Esophagus squamous epithelium (tissue), 5 donors: Measurements from ENCODE around the gene TFPT. TPM values are rescaled to one million over a fixed set of nuclear protein-coding genes. Genes with fewer than 3 reads are reported as not detected.

Source experiments
- DNase-seq: peaks from one replicate; lab custom pipeline; 2025; lab: John Stamatoyannopoulos, UW
- H3K27ac ChIP-seq, 4 donors: fragments of 200-600 bp; sonication (generic); one replicate each; pipeline ENCODE4 v1.5.1; 2016 to 2019; ENCODE audit warnings: mild to moderate bottlenecking in 1 of 4
- H3K27me3 ChIP-seq, 4 donors: fragments of 200-600 bp; sonication (generic); 1 replicate in 3 of 4; 2 replicates in 1 of 4; pipeline versions ENCODE4 v1.5.1 to v1.6.0; 2017 to 2021; ENCODE audit warnings: antibody characterized with exemption in 1 of 4
- H3K36me3 ChIP-seq, 3 donors: fragments of 200-600 bp; sonication (generic); one replicate each; pipeline ENCODE4 v1.5.1; 2016 to 2019
- H3K4me1 ChIP-seq, 3 donors: fragments of 200-600 bp; sonication (generic); one replicate each; pipeline ENCODE4 v1.5.1; 2017 to 2019
- H3K4me3 ChIP-seq, 4 donors: fragments of 200-600 bp; sonication (generic); 1 replicate in 3 of 4; 2 replicates in 1 of 4; pipeline ENCODE4 v1.5.1; 2016 to 2019; ENCODE audit warnings: mild to moderate bottlenecking in 2 of 4, moderate library complexity in 1 of 4
- H3K9me3 ChIP-seq, 3 donors: fragments of 200-600 bp; sonication (generic); one replicate each; pipeline ENCODE4 v1.5.1; 2016 to 2019
- POLR2A ChIP-seq, 4 donors: fragments of 450-650 bp; IDR thresholded peaks; one replicate each; pipeline ENCODE4 v1.6.1; 2017; ENCODE audit warnings: antibody characterized with exemption in 4 of 4, mild to moderate bottlenecking in 4 of 4, moderate library complexity in 3 of 4
- WGBS, 2 donors: methylation state at CpG; one replicate each; pipeline ENCODE4 v1.1.5; 2018; 5-methylcytosine and 5-hydroxymethylcytosine counted together
- intact Hi-C: fragments of 100-400 bp; cut with DNase I; formaldehyde crosslinking; loops from one replicate; pipeline ENCODE4 v1.15.0; 2022
- total RNA-seq, 4 donors: library from RNA; depleted of rRNA; stranded (reverse); fragments of >200 nt; gene quantifications; one replicate each; pipeline ENCODE4 v1.1.0, GENCODE V29; 2016
- TF ChIP-seq, protein P1 (sequence below), 6 experiments: fragments of 450-650 bp in 4 of 6; fragments of 200-600 bp in 2 of 6; sonication (generic) in 2 of 6; IDR thresholded peaks; one replicate each; pipeline ENCODE4 v1.5.1; 2016 to 2019; ENCODE audit warnings: antibody characterized with exemption in 6 of 6, mild to moderate bottlenecking in 4 of 6, moderate library complexity in 4 of 6
- donor health status: DM: yes; HTN: yes; CAD: no.

The TFPT gene
- total RNA-seq, 4 donors from 2014 or later = 6.1 to 9.0 (median 7.4) TPM

DNA sequence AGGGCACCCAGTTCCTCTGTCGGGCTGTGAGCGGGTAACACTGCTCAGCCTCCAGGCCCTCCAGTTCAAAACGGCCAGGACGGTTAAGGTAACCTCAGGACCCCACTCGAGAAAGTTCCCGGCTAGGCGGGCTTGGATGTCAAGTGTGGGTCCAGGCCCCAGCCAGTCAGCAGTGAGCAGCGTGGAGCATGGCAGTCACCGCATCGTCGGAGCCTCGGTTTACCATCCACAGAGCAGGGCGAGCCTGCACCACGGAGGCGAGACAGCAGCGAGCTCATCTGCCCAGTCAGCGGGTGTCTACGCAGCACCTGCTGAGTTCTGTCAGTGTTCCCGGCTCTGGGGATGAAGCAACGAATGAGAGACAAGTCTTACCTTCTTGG, 14.2 kb upstream of the TFPT start:
- Histone ChIP-seq H3K27ac (no peak overlapping the region), H3K9me3 (no peaks in the 10 kb centered on the region), H3K27me3 (no peaks in the 10 kb centered on the region), H3K4me3 (no peak overlapping the region), H3K4me1 (peaks cover 0 to 5% (median 0%) of the 10 kb centered on the region in 3 donors), H3K36me3 (peaks cover 33 to 86% (median 49%) of the 10 kb centered on the region in 3 donors)
- 96% methylated on average over 19 of the region's 20 CpGs; no CpG with 5 or more reads in 1 of the 2 donors for WGBS, 2 donors
- TF ChIP-seq, protein P1, sequence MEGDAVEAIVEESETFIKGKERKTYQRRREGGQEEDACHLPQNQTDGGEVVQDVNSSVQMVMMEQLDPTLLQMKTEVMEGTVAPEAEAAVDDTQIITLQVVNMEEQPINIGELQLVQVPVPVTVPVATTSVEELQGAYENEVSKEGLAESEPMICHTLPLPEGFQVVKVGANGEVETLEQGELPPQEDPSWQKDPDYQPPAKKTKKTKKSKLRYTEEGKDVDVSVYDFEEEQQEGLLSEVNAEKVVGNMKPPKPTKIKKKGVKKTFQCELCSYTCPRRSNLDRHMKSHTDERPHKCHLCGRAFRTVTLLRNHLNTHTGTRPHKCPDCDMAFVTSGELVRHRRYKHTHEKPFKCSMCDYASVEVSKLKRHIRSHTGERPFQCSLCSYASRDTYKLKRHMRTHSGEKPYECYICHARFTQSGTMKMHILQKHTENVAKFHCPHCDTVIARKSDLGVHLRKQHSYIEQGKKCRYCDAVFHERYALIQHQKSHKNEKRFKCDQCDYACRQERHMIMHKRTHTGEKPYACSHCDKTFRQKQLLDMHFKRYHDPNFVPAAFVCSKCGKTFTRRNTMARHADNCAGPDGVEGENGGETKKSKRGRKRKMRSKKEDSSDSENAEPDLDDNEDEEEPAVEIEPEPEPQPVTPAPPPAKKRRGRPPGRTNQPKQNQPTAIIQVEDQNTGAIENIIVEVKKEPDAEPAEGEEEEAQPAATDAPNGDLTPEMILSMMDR (IDR thresholded peaks at IDR 0.05) = no peak
- TF ChIP-seq POLR2A (IDR thresholded peaks at IDR 0.05) = no peak
- intact Hi-C loops = no loop called here
- no peak for DNase-seq

DNA sequence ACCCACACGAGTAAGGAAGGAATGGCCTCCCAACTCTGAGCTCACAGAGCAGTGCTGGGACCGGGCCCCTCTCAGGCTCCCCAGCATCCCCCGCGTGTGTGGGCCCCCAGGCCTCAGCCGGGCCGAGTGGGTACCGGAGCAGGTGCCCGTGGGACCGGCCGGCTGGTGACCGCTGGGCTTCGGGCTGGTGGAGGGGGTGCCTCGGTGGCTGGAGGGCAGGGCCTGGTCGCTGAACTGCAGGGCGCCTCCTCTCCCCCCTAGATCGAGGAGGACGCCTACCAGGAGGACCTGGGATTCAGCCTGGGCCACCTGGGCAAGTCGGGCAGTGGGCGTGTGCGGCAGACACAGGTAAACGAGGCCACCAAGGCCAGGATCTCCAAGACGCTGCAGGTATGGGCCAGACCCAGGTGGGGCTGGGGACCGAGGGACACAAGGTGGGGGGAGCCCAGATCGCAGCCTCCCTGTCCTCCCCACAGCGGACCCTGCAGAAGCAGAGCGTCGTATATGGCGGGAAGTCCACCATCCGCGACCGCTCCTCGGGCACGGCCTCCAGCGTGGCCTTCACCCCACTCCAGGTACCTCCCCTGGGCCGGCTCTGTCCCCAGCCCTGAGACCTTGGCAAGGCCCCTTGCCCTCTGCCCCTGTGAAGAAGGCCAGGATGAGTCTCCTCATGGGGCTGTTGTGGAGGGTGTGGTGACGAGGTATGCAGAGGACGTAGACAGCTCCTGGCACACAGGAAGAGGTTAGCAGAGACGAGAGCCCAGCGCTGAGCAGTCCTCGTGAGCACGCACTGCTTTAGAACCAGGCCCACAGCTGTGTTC, 13.5 kb upstream of the TFPT start:
- TF ChIP-seq, protein P1 (IDR thresholded peaks at IDR 0.05) = no peak
- TF ChIP-seq POLR2A (IDR thresholded peaks at IDR 0.05) = no peak
- no peaks in the 10 kb centered on the region for H3K4me1 ChIP-seq
- no peaks in the 10 kb centered on the region for H3K9me3 ChIP-seq
- intact Hi-C loops = no loop called here
- DNase-seq = no peak
- WGBS, 2 donors = 87 to 100% methylated on average over 5 to 9 of the region's 41 CpGs
- H3K36me3 ChIP-seq = peaks cover 39 to 92% (median 55%) of the 10 kb centered on the region in 3 donors
- no peak overlapping the region for H3K4me3 ChIP-seq
- H3K27me3 ChIP-seq = no peaks in the 10 kb centered on the region
- H3K27ac ChIP-seq = no peak overlapping the region

DNA sequence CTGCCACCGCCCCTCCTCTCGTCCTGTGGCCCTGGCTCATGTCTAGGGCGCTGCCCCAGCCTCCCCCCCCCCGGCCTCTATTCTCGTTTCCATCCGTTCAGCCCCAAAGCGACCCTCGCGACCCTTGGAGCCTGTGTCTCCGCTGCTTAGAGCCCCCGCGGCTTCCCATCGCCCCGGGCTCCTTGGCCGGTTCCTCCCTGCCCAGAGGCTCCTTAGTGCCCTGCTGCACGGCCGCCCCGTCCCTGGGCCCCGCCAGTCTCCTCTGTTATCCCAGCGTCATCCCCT, 12.9 kb upstream of the TFPT start:
- TF ChIP-seq, protein P1 (IDR thresholded peaks at IDR 0.05) = no peak
- TF ChIP-seq POLR2A (IDR thresholded peaks at IDR 0.05) = no peak
- no peaks in the 10 kb centered on the region for H3K4me1 ChIP-seq
- H3K27me3 ChIP-seq = no peaks in the 10 kb centered on the region
- no peak overlapping the region for H3K4me3 ChIP-seq
- H3K27ac ChIP-seq = no peak overlapping the region
- peaks cover 45 to 98% (median 60%) of the 10 kb centered on the region in 3 donors for H3K36me3 ChIP-seq
- no peaks in the 10 kb centered on the region for H3K9me3 ChIP-seq
- WGBS, 2 donors = 91 to 93% methylated on average over 12 to 15 of the region's 20 CpGs
- intact Hi-C loops = no loop called here
- no peak for DNase-seq

DNA sequence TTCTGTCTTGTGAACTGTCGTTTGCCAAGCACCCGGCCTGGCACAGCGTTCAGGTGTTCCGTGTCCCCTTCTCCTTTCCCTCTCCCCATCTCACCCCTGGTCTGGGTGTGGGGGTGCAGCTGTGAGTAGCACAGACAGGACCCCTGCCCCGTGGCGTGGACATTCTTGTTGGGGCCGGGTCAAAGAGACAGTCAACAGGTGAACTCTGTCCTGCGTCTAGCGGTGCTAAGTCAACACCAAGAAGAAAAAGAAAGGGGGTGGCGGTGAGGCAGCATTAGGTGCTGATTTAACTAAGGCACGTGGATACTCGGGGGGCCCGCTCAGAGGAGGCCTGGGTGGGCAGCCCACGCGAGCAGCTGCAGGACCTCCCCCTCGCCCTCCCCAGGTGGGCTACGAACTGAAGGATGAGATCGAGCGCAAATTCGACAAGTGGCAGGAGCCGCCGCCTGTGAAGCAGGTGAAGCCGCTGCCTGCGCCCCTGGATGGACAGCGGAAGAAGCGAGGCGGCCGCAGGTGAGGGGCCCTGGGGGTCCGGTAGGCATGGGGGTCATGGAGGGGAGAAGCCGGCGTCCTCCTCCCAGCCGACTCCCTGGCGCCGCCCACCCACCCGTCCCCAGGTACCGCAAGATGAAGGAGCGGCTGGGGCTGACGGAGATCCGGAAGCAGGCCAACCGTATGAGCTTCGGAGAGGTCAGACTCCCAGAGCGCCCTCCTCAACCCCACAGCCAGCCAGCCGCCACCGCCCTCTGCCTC, 12.4 kb upstream of the TFPT start:
- intact Hi-C loops = no loop called here
- DNase-seq = no peak
- H3K27me3 ChIP-seq = no peaks in the 10 kb centered on the region
- no peak overlapping the region for H3K4me3 ChIP-seq
- no peaks in the 10 kb centered on the region for H3K9me3 ChIP-seq
- TF ChIP-seq POLR2A (IDR thresholded peaks at IDR 0.05) = no peak
- TF ChIP-seq, protein P1 (IDR thresholded peaks at IDR 0.05) = no peak
- WGBS, 2 donors = 92 to 94% methylated on average over 21 to 32 of the region's 44 CpGs
- H3K36me3 ChIP-seq = peaks cover 45 to 100% (median 60%) of the 10 kb centered on the region in 3 donors
- no peaks in the 10 kb centered on the region for H3K4me1 ChIP-seq
- no peak overlapping the region for H3K27ac ChIP-seq

DNA sequence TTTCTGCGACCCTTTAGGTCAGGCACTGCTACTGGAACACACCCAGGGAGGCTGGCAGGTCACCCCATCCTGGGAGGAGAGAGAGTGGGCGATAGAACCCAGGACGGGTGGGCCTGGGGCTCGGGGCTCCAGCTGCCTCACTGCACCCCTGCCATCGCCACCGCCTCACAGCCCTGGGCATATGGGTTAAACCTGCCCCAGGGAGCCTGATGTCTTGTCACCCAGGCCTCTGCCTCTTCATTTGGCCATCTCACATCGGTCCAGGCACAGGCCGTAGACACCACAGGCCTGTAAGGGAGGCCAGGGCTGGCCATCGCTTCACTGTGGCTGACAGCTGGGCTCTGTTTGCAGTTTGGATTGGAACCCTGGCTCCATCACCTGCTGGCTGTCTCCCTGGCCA, 10.3 kb upstream of the TFPT start:
- no peak for DNase-seq
- TF ChIP-seq POLR2A (IDR thresholded peaks at IDR 0.05) = no peak
- TF ChIP-seq, protein P1 (IDR thresholded peaks at IDR 0.05) = no peak
- peaks cover 45 to 100% (median 66%) of the 10 kb centered on the region in 3 donors for H3K36me3 ChIP-seq
- H3K27me3 ChIP-seq = no peaks in the 10 kb centered on the region
- no peaks in the 10 kb centered on the region for H3K9me3 ChIP-seq
- WGBS, 2 donors = 33 to 95% methylated on average over 2 to 3 of the region's 9 CpGs
- H3K4me3 ChIP-seq = no peak overlapping the region
- H3K27ac ChIP-seq = no peak overlapping the region
- no peaks in the 10 kb centered on the region for H3K4me1 ChIP-seq
- intact Hi-C loops = no loop called here
